GM21526 (cell line): ENCODE data around the gene BAG5.
"Not testable (repeated sequence)": the region's sequence is repeated elsewhere in the genome, so short reads cannot be mapped to it uniquely, and the experiment has no call there.

ENCODE experiments used
- ATAC-seq: cut with Tn5 transposase; IDR thresholded peaks from one replicate; pipeline ENCODE4 v1.9.1; 2021; ENCODE audit warnings: moderate library complexity; ENCODE audit not compliant: unreplicated experiment, low FRiP score

BAG5 gene

GRCh38 chr14:103562429-103563225, at the start of gene BAG5, which contains the start of gene COA8:
BAG5 (minus strand) TSS chr14:103562657; CDS start chr14:103561164, 1,493 bp downstream.
COA8 (plus strand) TSS chr14:103562960; CDS start chr14:103563002, 42 bp downstream.
- peak; percentile 56 for ATAC-seq

GRCh38 chr14:103611215-103611614, 48.8 kb upstream of the BAG5 start:
- no peak for ATAC-seq

GRCh38 chr14:103609081-103609480, 46.6 kb upstream of the BAG5 start:
- ATAC-seq, result not testable (repeated sequence)

- ATAC-seq, result no peak
Observed at GRCh38 chr14:103607822-103608221, 45.4 kb upstream of the BAG5 start.

GRCh38 chr14:103606963-103607668, 44.7 kb upstream of the BAG5 start:
- peak; percentile 63 for ATAC-seq

- ATAC-seq, result no peak
Observed at GRCh38 chr14:103604620-103605019, 42.2 kb upstream of the BAG5 start.

GRCh38 chr14:103600503-103600902, 38.0 kb upstream of the BAG5 start:
- ATAC-seq, result no peak

GRCh38 chr14:103597623-103598377, 35.3 kb upstream of the BAG5 start:
- no peak for ATAC-seq

- no peak for ATAC-seq
Observed at GRCh38 chr14:103594265-103594664, 31.8 kb upstream of the BAG5 start.

GRCh38 chr14:103593577-103593976, 31.1 kb upstream of the BAG5 start:
- ATAC-seq, result peak; percentile 79

- no peak for ATAC-seq
Observed at GRCh38 chr14:103584326-103584915, 22.0 kb upstream of the BAG5 start.

- no peak for ATAC-seq
Observed at GRCh38 chr14:103581954-103582703, 19.7 kb upstream of the BAG5 start.

- no peak for ATAC-seq
Observed at GRCh38 chr14:103581206-103581605, 18.7 kb upstream of the BAG5 start.

- ATAC-seq, result no peak
Observed at GRCh38 chr14:103578401-103579075, 16.1 kb upstream of the BAG5 start.

GRCh38 chr14:103576371-103577024, 14.0 kb upstream of the BAG5 start:
- ATAC-seq, result no peak

- ATAC-seq, result no peak
Observed at GRCh38 chr14:103574707-103575285, 12.3 kb upstream of the BAG5 start.

GRCh38 chr14:103574104-103574503, 11.6 kb upstream of the BAG5 start:
- no peak for ATAC-seq

- ATAC-seq, result no peak
Observed at GRCh38 chr14:103569408-103569807, 7.0 kb upstream of the BAG5 start.

GRCh38 chr14:103568952-103569351, 6.5 kb upstream of the BAG5 start:
- ATAC-seq, result no peak
